Measurements from ENCODE around the gene MZT1.
"Not testable (repeated sequence)": the region's sequence is repeated elsewhere in the genome, so short reads cannot be mapped to it uniquely, and the experiment has no call there.

MZT1 gene, protein sequence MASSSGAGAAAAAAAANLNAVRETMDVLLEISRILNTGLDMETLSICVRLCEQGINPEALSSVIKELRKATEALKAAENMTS

DNA sequence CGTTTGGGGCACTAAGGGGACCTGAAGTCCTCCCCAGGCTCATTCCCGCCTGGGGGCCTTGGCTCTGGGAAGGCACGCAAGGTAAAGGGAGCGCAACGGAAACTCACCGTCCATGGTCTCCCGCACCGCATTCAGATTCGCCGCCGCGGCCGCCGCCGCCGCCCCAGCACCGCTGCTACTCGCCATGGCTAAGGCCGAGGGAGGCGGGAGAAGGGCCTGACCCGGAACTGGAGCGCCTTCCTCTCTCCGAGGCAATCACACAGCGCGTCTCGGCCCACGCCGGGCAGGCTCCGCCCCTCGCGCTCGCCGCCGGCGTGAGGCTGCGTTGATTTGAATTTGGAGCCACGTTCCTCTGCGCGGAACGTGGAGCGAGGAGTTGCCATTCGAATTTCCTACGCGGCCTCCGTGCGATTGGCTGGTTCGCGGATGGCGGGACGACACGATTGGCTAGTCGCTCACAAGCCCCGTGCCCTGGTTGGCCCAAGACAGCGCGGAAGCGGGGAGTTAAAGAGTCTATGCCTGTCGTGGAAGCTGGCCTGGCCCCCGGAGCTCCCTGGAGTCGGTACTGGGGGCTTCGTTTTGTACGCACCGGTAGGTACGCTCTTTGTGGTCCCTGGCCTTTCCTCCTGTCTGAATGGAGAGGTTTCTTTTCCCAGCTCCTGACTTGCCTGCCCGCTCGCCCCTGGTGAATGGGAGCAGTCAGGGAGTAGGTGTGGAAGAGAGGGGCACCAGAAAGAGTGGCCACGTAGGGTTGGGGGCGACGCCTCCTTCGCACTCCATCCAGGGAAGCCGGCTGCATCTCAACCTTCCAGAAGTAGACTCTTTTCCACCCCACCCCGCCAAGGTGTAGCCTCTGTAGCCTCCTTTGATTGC lies at the start of gene MZT1, which contains the start of gene BORA:
TSS of gene MZT1 (minus strand) at position 213 of the 873 bp plus-strand sequence. CDS start at position 186, 27 bp downstream.
TSS of gene BORA (plus strand) at position 507 of the 873 bp plus-strand sequence. CDS start 1,018 bp downstream, outside the sequence.
- DNase-seq (ENCODE audit: low read depth in 2 of 2) = peak; percentile 93 to 94

DNA sequence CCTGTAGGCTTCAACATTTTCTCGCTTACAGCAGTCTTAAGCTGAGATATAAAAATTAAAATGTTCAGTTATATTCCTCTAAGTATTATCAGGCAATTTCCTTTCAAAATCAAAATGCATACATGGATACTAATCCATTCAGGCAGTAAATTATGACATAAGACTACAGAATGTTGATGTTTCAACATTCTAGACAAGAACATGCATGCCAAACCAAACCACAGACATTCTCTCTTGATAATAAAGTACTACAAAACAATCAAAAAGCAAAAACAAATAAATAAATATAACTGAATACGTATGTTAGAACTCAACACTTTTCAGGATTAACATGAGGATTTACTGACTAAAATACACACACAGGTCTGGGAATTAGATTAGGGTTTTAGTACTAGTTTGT lies 46.6 kb upstream of the MZT1 start:
- DNase-seq (ENCODE audit: low read depth in 2 of 2) = no peak

DNA sequence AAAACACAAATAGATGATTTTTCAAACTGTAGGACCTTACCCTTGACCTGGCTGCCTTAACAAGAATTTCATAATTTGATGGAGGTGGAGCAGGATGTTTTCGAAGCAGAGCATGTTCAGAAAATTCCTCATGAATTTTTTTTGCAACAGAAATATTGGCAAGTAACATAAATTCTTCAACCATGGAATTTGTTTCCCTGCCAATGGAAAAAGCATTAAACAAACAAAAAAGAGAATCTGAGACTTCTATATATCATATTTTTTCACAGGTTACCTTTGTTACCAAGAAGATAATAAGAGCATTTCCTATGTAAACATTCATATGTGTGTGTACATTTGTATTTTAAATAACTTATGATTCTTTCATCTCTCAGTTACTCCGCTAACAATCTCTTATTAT lies 36.0 kb upstream of the MZT1 start:
- no peak for DNase-seq (ENCODE audit: low read depth in 2 of 2)

DNA sequence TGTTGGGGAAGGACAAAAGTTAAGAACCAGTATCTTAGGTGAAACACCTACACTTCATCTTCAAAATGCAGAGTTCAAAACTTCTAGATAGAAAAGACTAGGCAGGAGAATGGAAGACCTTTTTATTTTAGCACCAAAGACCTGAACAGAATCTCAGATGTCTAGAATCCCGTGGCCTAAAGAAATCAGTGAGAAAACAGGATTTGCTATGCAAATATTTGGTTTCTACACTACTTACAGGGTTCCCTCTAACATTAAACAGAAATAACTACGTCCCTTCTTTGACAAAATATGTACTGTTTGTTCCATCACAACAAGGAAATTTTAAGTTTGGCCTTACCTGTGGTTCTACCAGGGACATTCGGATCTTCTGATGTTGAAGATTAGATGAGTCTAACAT lies 32.8 kb upstream of the MZT1 start:
- DNase-seq (ENCODE audit: low read depth in 2 of 2) = no peak

DNA sequence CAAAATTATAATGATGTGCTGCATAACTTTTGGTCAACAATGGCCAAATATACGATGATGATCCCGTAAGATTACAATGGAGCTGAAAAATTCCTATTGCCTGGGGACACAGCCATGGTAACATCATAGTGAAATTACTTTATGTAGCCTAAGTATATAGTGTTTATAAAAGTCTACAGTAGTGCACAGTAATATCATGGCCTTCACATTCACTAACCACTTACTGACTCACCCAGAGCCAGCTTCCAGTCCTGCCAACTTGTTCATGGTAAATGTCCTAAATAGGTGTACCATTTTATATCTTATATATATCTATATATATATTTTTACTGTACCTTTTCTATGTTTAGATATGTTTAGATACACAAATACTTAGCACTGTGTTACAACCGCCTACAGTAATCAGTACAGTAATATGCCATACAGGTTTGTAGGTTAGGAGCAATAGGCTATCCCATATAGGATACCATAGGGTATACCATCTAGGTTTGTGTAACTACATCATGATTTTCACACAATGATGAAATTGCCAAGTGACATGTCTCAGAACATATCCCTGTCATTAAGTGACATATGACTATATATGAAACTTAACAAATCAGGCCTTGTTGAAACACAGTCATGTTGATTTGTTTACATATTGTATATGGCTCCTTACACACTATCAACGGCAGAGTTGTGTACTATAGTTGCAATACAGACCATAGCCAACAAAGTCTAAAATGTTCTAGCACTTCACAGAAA lies 30.5 kb upstream of the MZT1 start:
- DNase-seq (ENCODE audit: low read depth in 2 of 2) = no peak

DNA sequence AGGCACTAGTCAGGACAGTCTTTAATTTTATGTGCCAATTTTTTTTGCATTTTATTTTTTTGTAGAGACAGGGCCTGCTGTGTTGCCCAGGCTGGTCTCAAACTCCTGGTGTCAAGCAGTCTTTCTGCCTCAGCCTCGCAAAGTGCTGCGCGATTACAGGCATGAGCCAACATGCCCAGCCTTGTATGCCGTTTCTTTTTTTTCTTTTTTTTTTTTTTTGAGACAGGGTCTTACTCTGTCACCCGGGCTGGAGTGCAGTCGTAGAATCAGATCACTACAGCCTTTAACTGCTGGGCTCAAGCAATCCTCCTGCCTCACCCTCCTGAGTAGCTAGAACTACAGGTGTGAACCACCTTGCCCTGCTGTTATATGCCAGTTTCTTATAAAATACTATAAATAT lies 26.7 kb upstream of the MZT1 start:
- DNase-seq (ENCODE audit: low read depth in 2 of 2) = no peak

DNA sequence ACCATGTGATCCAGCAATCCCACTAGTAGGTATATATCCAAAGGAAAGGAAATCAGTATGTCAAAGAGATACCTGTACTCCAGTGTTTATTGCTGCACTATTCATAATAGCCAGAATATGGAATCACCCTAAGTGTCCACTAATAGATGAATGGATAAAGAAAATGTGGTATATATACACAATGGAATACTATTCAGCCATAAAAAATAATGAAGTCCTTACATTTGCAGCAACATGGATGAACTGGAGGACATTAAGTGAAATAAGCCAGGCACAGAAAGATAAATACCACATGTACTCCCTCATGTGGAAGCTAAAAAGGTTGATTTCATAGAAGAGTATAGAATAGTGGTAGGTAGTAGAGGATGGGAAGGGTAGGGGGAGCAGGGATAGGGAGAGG lies 23.8 kb upstream of the MZT1 start:
- DNase-seq (ENCODE audit: low read depth in 2 of 2) = no peak

DNA sequence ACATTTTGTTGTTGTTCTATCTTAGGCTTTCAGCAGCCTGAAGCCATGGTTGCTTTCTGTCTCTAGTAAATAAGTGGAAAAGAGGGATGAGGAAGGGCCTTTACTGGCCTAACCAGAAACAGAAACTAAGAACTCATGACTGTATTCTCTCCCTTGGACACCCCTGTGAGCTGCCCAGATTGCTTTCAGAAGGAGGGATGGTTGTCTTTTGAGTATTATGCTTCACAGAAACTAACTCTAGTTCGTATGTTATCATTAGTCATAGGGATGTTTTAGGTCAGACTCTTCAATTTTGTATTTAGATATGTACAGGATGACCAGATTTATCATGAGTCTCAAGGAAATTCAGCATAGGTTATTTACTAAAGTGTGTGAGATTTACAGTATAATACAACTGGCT lies 17.8 kb upstream of the MZT1 start:
- DNase-seq (ENCODE audit: low read depth in 2 of 2) = no peak

DNA sequence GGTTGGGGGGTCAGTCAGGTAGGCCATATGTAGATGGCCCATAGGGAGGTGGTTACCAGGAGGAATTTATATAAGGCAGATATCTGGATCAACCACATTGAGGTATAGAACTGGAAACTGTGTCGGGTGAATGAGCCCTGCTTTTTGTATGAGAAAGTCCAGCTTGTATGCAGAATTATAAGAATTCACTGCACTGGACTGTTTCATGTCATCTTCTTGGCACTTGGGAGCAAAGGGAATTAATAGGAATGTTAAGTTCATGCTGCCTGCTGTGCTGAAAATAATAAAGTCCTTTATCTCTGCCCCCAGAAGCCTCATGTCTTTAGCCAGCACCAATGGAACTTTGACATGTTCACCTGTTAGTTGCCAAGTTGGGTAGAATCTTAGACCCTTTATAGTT lies 12.6 kb upstream of the MZT1 start:
- no peak for DNase-seq (ENCODE audit: low read depth in 2 of 2)

DNA sequence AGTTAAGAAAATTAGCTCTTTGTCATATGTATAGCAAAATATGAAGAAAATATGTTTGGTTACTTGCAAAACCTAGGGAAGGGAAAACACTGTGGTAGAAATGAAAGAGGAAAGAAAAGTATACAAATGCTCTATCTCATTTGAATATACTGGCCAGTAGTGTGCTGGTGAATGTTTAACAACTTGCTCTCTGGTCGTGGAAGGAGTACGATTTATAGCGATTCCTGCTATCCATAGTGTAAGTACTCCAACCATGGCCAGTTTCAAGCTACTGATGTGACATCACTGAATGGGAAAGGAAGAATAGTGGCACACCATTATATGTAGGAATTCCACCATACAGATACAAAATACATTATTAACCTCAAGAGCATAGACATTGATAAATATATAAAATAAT lies 9.6 kb upstream of the MZT1 start:
- DNase-seq (ENCODE audit: low read depth in 2 of 2) = no peak

DNA sequence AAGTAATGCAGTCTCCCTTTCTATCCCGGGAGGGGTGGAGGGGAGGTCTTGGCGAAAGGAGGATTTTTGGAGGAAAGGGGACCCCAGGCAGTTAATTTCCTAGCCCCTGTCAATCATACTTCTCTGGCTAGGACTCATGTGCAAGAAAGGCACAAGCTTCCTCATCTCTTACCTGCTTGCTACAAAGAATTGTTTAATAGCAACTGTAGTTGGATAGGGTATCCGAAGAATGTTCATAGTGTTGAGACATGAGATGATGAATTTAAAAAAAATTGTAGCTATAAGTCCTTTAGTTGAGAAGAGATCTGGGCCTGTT lies 819 bp upstream of the MZT1 start:
- DNase-seq (ENCODE audit: low read depth in 2 of 2) = no peak

DNA sequence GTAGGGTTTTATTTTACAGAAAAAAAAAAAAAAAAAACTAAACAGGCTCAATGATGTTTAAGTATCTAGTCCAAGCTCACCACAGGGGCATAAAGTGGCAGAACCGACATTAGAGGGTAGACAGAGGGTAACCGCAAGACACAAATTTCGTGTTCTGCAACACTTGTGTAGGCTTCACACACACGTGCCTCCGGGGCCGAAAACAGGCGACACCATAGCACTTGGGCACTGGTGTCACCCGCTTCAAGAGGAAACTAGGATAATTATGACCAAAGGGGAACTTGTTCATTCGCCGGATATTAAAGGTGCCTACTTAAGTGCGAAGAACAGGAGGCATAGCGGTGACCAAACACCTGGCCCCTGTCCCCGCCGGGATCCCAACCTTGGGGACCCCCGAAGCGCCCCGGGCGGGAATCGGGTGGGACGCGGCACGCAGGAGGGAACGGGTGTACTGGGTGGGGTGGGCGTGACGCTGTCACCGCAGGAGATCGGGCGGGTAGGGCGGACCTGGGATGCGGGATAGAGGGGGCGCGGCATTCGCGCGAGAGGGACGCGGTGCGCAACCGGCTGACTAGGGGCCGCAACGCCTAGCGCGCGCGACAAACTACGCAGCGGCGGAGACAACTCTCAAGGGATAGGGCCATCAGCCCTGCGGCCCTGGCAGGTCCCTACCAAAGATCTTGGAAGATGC lies 558 bp downstream of the MZT1 start:
- peak; percentile 13 to 24 for DNase-seq (ENCODE audit: low read depth in 2 of 2)

DNA sequence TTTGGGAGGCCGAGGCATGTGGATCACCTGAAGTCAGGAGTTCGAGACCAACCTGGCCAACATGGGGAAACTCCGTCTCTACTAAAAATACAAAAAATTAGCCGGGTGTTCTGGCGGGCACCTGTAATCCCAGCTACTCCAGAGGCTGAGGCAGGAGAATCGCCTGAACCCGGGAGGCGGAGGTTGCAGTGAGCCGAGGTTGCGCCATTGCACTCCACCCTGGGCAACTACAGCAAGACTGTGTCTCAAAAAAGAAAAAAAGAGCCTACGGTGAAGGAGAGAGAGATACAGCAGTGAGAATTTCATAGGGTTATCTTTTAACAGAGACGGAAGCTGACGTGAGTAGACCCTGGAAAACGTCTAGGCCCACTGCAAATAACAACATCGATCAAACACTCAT lies 1.2 kb downstream of the MZT1 start:
- not testable (repeated sequence) for DNase-seq (ENCODE audit: low read depth in 2 of 2)

DNA sequence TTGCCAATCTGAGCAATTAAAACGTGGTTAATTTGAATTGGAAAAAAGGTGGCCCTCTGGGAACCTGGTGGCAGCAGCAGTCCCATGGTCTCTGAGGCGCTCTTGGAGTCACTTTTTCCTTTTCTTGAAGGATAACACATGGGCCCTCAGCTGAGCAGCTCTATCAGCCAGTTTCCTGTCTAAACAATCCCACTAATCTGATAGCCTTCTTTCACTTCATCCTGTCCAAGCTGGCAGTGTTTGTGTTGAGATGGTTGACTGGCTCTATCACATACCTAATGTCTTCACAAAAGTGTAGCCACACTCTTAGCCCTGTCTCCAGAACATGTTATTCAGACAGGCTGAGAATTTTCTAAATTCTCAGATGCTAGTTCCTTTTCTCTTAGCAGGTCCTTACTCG lies 10.7 kb downstream of the MZT1 start:
- no peak for DNase-seq (ENCODE audit: low read depth in 2 of 2)

DNA sequence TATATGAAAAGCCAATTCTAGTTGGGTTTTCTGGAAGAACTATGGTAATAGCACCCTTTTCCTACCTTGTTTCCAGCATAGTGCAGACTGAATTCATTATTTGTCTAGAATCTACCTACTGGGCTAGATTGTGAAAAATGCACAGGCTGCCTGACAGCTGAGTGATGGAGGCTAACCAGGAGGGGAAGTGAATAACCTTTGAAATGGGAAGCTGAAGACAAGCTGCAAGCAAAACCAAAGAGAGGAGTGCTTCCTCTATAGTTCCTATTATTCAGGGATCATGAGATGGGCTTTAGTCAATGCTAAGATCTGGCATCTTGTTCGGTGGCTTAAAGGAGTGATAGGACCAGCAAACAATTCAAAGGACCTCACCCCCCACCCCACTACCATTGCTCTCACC lies 26.9 kb downstream of the MZT1 start:
- no peak for DNase-seq (ENCODE audit: low read depth in 2 of 2)

DNA sequence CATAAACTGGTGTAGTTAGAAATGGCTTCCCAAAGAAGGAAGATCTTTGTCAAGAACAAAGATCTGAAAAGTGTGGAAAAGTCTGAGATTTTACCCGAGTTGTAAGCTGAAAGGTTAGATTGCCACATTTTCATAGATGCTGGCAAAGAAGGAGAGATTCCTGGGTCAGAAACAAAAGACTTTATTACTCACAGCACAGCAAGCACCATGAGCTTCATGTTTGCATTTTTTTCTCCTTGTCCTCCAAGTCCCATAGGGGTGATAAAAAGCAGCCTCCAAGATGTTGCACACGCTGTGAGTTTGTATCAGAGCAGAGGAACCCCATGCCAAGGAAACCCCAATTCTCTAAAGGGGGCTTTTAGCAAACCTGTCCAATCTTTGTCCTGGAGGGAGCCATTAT lies 29.3 kb downstream of the MZT1 start:
- DNase-seq (ENCODE audit: low read depth in 2 of 2) = no peak

DNA sequence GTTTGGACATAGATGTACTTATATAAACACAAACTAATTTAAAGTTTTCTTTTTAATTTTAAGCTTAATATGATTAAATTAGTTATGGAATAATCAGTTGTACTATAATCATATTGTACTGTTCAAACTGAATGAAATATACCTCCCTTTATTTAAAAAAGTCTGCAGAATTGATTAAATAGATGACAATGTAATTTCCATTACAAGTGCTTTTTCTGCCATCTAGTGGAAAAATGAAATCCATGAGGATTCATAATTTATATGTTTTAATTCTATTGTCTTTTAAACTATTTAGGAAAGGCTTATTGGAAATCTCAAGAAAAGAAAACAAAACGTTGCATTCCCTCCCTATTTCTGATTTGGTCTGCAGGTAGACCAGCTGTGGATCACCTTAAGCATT lies 30.9 kb downstream of the MZT1 start:
- no peak for DNase-seq (ENCODE audit: low read depth in 2 of 2)

DNA sequence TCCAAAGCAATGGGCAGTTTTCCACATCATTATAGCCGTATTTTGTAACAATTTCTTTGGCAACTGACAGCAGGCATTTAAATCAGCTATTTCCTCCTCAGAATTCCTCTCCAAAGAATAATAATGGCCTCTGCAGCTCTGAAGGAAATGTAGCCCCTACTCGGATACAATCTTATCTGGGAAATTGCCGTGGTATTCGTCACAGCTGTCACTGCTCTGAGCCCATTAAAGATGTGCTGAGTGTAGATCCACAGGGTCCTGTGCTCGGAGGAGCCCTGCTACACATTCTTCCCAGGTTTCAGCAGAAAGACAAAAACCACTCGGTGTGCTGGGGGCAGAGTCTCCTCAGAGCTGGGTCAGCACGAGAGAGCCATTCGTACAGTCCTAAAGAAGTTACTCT lies 33.1 kb downstream of the MZT1 start:
- no peak for DNase-seq (ENCODE audit: low read depth in 2 of 2)

DNA sequence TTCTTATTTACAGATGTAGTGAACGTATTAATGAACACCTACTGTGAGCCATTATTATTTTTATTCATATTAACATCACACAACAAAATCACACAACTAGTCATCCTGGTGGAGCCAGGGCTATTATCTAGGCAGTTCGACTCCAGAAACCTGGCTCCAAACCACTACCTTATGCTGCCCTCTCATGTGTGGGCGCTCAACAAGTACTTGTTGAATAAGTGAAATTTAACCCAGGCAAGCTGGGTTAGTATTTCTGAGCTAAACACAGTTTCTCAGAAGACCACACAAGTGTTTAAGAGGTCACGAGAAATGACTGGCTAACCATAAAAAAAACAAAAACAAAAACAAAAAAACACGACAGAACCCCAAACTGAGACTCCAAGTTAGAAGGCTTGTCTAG lies 33.6 kb downstream of the MZT1 start:
- DNase-seq (ENCODE audit: low read depth in 2 of 2) = no peak

DNA sequence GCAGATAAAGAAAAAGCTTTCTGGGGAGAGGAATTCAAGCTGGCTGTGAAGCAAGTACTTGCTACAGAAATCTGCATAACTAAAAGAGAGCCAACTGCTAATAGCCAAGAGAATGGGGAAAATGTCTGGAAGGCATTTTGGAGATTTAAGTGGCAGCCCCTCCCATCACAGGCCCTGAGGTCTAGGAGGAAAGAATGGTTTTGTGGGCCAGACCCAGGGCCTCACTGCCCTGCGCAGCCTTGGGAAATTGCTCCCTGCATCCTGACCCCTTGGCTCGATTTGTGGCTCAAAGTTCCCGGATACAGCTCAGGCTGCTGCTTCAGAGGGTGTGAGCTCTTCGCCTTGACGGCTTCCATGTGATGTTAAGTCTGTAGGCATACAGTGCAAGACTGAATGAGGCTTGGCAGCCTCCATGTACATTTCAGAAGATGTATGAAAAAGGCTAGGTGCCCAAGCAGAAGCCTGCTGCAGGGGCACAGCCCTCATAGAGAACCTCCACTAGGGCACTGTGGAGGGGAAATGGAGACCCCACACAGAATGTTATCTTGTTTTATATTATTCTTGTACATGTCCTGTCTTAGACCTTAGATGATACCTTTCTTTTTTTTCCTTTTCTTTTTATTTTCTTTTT lies 34.4 kb downstream of the MZT1 start:
- no peak for DNase-seq (ENCODE audit: low read depth in 2 of 2)

DNA sequence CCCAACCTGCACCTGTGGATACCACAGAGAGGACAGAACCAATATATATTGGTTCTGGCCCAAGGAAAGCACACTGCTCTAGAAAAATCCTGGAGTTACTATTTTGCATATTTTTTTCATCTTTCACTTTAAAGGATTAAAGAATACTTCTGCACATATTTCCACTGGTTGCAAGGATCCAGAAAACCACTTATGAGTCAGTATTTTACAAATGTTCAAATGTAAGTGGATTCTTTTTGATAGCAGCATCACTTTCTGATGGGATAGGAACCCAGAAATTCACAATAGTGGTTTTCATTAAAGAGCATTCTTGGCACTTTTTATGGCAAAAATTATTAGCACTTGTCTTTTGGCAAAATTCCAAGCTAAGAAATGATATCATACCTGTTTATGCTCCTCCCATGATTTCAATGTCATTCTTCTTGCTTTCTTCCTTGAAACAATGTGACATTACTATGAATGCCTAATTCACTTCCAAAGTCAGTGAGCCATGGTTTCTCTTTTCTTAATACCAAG lies 38.2 kb downstream of the MZT1 start:
- no peak for DNase-seq (ENCODE audit: low read depth in 2 of 2)

DNA sequence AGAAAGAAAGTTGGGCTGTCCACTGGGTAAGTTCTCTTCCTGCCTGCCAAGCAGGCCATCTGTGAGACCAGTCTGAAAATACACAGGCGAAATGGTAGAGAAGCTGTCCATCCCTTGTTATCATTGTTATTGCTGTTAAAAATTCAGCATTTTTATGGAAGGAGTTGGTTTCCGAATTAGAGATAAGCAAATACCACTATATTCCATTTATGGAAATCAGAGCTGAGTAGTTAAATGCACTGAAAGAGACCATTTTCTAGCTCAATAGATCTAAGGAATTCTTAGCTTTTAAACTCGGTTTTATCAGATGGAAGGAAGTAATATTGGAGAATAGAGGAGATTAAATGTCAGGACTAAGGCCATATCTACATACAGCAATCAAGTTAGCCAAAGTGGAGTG lies 40.7 kb downstream of the MZT1 start:
- no peak for DNase-seq (ENCODE audit: low read depth in 2 of 2)
